ENCODE results near the gene CORIN. TPM values are rescaled to one million over a fixed set of nuclear protein-coding genes. Genes with fewer than 3 reads are reported as not detected.

The CORIN gene
- polyA plus RNA-seq, 1 donor (not counting 4 experiments of a cell fraction or from before 2014, with no cell fraction given): 0.14 TPM

DNA sequence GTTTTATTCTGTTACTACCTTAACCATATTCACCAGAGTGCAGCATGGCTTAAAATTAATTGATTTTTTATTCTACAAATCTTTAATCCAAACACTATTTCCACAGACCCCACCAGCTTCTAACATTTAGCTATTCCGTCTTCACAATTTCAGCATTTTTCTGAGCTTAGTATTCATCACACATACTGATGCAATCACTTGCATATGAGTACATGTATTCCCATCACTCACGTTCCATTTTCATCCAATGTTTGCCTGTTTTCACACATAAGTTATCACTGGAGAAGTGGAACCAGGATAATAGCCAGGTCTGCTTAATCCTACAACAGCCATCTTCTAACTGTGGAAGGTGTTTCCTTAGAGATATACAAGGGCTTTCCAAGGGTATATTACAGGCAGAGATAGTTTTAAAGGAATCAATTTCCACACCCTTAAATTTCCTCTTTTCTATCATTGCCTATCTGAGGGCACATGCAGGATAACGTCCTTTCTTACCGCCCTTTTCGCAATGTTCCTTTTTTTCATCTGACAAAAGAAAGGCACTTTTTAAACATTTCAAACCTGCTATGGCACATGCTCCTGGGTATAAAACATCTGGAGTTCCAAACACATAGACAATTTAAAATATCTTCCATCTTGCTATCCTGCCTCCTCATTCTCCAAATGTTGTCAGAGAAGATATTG lies 115.8 kb downstream of the CORIN start:
- Histone ChIP-seq H3K9ac (ENCODE audit: control insufficient read depth, extremely low read depth, insufficient read depth, low read length) (no peak overlapping the region), H3K36me3 (ENCODE audit: control insufficient read depth in 2 of 2, extremely low read depth in 1 of 2, insufficient read depth in 2 of 2, low read length in 2 of 2) (no peaks in the 10 kb centered on the region), H3K27ac (ENCODE audit: control insufficient read depth, insufficient read depth, low read length) (no peak overlapping the region), H4K20me1 (ENCODE audit: control insufficient read depth, extremely low read depth, insufficient read depth, low read length) (no peaks in the 10 kb centered on the region), H3K79me2 (ENCODE audit: control insufficient read depth, insufficient read depth, low read length) (no peaks in the 10 kb centered on the region), H2AFZ (ENCODE audit: control insufficient read depth, low read length) (no peak overlapping the region), H3K27me3 (ENCODE audit: control insufficient read depth, extremely low read depth, insufficient read depth, low read length) (no peaks in the 10 kb centered on the region), H3K9me3 (ENCODE audit: control insufficient read depth, low read depth, low read length) (no peaks in the 10 kb centered on the region), H3K4me1 (ENCODE audit: control insufficient read depth, extremely low read depth, insufficient read depth, low read length) (no peaks in the 10 kb centered on the region), H3K9me1 (ENCODE audit: control insufficient read depth, extremely low read depth, insufficient read depth, low read length) (no peaks in the 10 kb centered on the region), H3K4me2 (ENCODE audit: control insufficient read depth, extremely low read depth, insufficient read depth, low read depth, low read length) (no peak overlapping the region), H3K4me3 (ENCODE audit: control insufficient read depth in 2 of 3, extremely low read depth in 1 of 3, insufficient read depth in 2 of 3, low read depth in 1 of 3, low read length in 3 of 3) (no peak overlapping the region)
- dilution Hi-C loops (cut with MboI; ENCODE audit: extremely low pct_ligation_motif_present, low sequenced_read_pairs): no loop called here
- FAIRE-seq (no peak), DNase-seq (ENCODE audit: low read depth, low spot score) (no peak)
- TF ChIP-seq, protein P1, sequence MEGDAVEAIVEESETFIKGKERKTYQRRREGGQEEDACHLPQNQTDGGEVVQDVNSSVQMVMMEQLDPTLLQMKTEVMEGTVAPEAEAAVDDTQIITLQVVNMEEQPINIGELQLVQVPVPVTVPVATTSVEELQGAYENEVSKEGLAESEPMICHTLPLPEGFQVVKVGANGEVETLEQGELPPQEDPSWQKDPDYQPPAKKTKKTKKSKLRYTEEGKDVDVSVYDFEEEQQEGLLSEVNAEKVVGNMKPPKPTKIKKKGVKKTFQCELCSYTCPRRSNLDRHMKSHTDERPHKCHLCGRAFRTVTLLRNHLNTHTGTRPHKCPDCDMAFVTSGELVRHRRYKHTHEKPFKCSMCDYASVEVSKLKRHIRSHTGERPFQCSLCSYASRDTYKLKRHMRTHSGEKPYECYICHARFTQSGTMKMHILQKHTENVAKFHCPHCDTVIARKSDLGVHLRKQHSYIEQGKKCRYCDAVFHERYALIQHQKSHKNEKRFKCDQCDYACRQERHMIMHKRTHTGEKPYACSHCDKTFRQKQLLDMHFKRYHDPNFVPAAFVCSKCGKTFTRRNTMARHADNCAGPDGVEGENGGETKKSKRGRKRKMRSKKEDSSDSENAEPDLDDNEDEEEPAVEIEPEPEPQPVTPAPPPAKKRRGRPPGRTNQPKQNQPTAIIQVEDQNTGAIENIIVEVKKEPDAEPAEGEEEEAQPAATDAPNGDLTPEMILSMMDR (optimal IDR thresholded peaks at IDR 0.05 in 1 of 3, IDR thresholded peaks at IDR 0.05 in 1 of 3, conservative IDR thresholded peaks at IDR 0.05 in 1 of 3; ENCODE audit: extremely low read depth in 1 of 3, insufficient read depth in 2 of 3, low read length in 3 of 3): no peak
- TF ChIP-seq EZH2 (IDR thresholded peaks at IDR 0.05; ENCODE audit: low read length): no peak

GRCh38 chr4:47721485-47721884 lies 116.4 kb downstream of the CORIN start:
- H3K36me3 ChIP-seq (ENCODE audit: control insufficient read depth in 2 of 2, extremely low read depth in 1 of 2, insufficient read depth in 2 of 2, low read length in 2 of 2): no peaks in the 10 kb centered on the region
- no peaks in the 10 kb centered on the region for H3K27me3 ChIP-seq (ENCODE audit: control insufficient read depth, extremely low read depth, insufficient read depth, low read length)
- H4K20me1 ChIP-seq (ENCODE audit: control insufficient read depth, extremely low read depth, insufficient read depth, low read length): no peaks in the 10 kb centered on the region
- no peak for DNase-seq (ENCODE audit: low read depth, low spot score)
- H3K79me2 ChIP-seq (ENCODE audit: control insufficient read depth, insufficient read depth, low read length): no peaks in the 10 kb centered on the region
- H3K27ac ChIP-seq (ENCODE audit: control insufficient read depth, insufficient read depth, low read length): no peak overlapping the region
- no peak overlapping the region for H3K4me3 ChIP-seq (ENCODE audit: control insufficient read depth in 2 of 3, extremely low read depth in 1 of 3, insufficient read depth in 2 of 3, low read depth in 1 of 3, low read length in 3 of 3)
- no peaks in the 10 kb centered on the region for H3K4me1 ChIP-seq (ENCODE audit: control insufficient read depth, extremely low read depth, insufficient read depth, low read length)
- H2AFZ ChIP-seq (ENCODE audit: control insufficient read depth, low read length): no peak overlapping the region
- no peak for FAIRE-seq
- no peaks in the 10 kb centered on the region for H3K9me1 ChIP-seq (ENCODE audit: control insufficient read depth, extremely low read depth, insufficient read depth, low read length)
- H3K4me2 ChIP-seq (ENCODE audit: control insufficient read depth, extremely low read depth, insufficient read depth, low read depth, low read length): no peak overlapping the region
- no peak for TF ChIP-seq EZH2 (IDR thresholded peaks at IDR 0.05; ENCODE audit: low read length)
- TF ChIP-seq, protein P1 (optimal IDR thresholded peaks at IDR 0.05 in 1 of 3, IDR thresholded peaks at IDR 0.05 in 1 of 3, conservative IDR thresholded peaks at IDR 0.05 in 1 of 3; ENCODE audit: extremely low read depth in 1 of 3, insufficient read depth in 2 of 3, low read length in 3 of 3): no peak
- no peaks in the 10 kb centered on the region for H3K9me3 ChIP-seq (ENCODE audit: control insufficient read depth, low read depth, low read length)
- no peak overlapping the region for H3K9ac ChIP-seq (ENCODE audit: control insufficient read depth, extremely low read depth, insufficient read depth, low read length)
- dilution Hi-C loops (cut with MboI; ENCODE audit: extremely low pct_ligation_motif_present, low sequenced_read_pairs): no loop called here

Data from keratinocyte (primary cell).